MM.1S (cell line): ENCODE measurements around the gene ZIC4.

Experiments
- EZH2 ChIP-seq: fragments of 300-600 bp; sonication (generic); optimal IDR thresholded peaks from 2 replicates; pipeline ENCODE3; 2017; ENCODE audit warnings: low read depth, mild to moderate bottlenecking, antibody characterized with exemption, low read length, mixed read lengths
- EZH2phosphoT487 ChIP-seq: fragments of 300-600 bp; sonication (generic); IDR thresholded peaks from 2 replicates; pipeline ENCODE4 v1.6.1; 2018; ENCODE audit warnings: antibody characterized with exemption, low read length
- TF ChIP-seq, protein P1 (sequence below): fragments of 300-600 bp; sonication (generic); IDR thresholded peaks from 2 replicates; pipeline ENCODE4 v1.5.1; 2016; ENCODE audit warnings: antibody characterized with exemption, low read length, mixed read lengths

DNA sequence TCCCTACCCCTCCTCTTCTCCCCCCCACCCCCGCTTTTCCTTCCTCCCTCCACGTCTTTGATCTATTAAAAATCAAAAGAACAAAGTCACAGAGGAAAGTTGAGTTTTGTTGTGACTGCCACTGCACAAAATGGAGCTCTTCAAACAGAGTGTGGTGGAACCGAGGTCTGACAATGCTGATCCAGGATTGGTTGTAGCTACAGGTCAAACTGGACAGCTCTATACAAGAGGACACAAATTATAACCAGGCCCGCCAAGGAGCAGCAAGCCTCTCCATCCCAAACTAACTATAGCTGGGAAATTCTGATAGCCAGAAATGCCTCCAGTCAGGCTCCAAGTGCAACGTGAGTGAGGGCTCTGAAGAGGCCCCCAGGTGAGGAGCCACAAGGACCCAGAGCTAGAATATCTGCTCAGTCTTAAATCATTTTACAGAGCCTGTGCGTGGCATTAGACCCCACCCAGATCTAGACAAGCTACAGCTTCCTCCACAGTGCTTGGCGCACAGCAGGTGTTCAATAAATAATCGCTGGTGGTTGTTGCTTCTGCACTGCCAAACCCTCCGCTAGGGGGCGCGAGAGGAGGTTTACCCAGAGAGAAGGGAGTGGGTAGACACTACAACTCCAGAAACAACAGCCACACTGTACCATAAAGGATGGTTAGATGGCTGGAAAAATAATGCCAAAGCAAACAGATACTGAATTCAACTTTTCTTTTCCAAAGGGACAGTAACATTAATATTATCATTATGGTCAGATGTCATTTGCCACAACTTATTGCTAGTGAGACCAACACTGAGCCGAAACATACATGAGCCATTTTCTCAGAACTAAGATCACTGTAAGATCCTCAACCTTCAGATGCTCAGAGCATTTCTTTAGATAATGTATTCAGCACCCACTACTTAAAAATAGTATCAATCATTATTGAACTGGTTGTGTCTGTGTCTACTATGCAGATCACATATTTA, 44.6 kb downstream of the ZIC4 start:
- TF ChIP-seq, protein P1, sequence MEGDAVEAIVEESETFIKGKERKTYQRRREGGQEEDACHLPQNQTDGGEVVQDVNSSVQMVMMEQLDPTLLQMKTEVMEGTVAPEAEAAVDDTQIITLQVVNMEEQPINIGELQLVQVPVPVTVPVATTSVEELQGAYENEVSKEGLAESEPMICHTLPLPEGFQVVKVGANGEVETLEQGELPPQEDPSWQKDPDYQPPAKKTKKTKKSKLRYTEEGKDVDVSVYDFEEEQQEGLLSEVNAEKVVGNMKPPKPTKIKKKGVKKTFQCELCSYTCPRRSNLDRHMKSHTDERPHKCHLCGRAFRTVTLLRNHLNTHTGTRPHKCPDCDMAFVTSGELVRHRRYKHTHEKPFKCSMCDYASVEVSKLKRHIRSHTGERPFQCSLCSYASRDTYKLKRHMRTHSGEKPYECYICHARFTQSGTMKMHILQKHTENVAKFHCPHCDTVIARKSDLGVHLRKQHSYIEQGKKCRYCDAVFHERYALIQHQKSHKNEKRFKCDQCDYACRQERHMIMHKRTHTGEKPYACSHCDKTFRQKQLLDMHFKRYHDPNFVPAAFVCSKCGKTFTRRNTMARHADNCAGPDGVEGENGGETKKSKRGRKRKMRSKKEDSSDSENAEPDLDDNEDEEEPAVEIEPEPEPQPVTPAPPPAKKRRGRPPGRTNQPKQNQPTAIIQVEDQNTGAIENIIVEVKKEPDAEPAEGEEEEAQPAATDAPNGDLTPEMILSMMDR = peak; percentile 59
- TF ChIP-seq EZH2 = no peak
- TF ChIP-seq EZH2phosphoT487 = no peak
